B cell (primary cell): ENCODE data around the gene GBX1. TPM values are rescaled to one million over a fixed set of nuclear protein-coding genes. Genes with fewer than 3 reads are reported as not detected.

Source experiments
- ATAC-seq: fragments of 200-7000 bp; cut with Tn5 transposase; one replicate; pipeline ENCODE4 v1.10.0; 2021; ENCODE audit warnings: low read depth, mild to moderate bottlenecking, moderate number of reproducible peaks, moderate library complexity
- CTCF ChIA-PET: fragments of 350-600 bp; sonication (Branson Sonifier 250); formaldehyde crosslinking; loops from one replicate; lab custom pipeline; 2021; ENCODE audit warnings: antibody characterized with exemption, inconsistent platforms; lab: Charles Lee
- POLR2A ChIA-PET: fragments of 350-600 bp; sonication (Branson Sonifier 250); formaldehyde crosslinking; loops from one replicate; lab custom pipeline; 2021; ENCODE audit warnings: antibody characterized with exemption; lab: Charles Lee
- DNase-seq: peaks from one replicate; pipeline ENCODE4 v3.0.0; 2013
- H2AFZ ChIP-seq: 2 replicates; pipeline ENCODE4 v1.6.1; 2012; ENCODE audit warnings: mild to moderate bottlenecking, low read depth, low read length; ENCODE audit not compliant: insufficient read depth, poor library complexity, severe bottlenecking
- H3K27ac ChIP-seq, 2 donors: 1 replicate in 1 of 2; 2 replicates in 1 of 2; pipeline ENCODE4 v1.5.1; 2012 to 2013; ENCODE audit warnings: low read length in 2 of 2, mild to moderate bottlenecking in 2 of 2, moderate library complexity in 1 of 2
- H3K27me3 ChIP-seq, 4 experiments: fragments of 200-600 bp in 1 of 4; sonication (generic) in 1 of 4; replicated peaks in 1 of 4; 1 replicate in 2 of 4; 2 replicates in 2 of 4; pipeline versions ENCODE4 v1.6.1 to v1.7.0; 2013 to 2016; ENCODE audit warnings: low read length in 3 of 4, mild to moderate bottlenecking in 2 of 4, mixed read lengths in 1 of 4, moderate library complexity in 1 of 4; ENCODE audit not compliant: insufficient read depth in 4 of 4, control insufficient read depth in 3 of 4; ENCODE audit errors: control extremely low read depth in 1 of 4
- H3K36me3 ChIP-seq, 2 experiments: replicated peaks in 1 of 2; 1 replicate in 1 of 2; 2 replicates in 1 of 2; pipeline versions ENCODE4 v1.6.1 to v1.7.1; 2013; ENCODE audit warnings: low read length in 1 of 2; ENCODE audit not compliant: insufficient read depth in 2 of 2, control insufficient read depth in 1 of 2; ENCODE audit errors: control extremely low read depth in 1 of 2, extremely low read depth in 1 of 2
- H3K4me1 ChIP-seq, 2 donors: fragments of 200-600 bp in 1 of 2; sonication (generic) in 1 of 2; 1 replicate in 1 of 2; 2 replicates in 1 of 2; pipeline versions ENCODE4 v1.5.1 to v1.6.1; 2013 to 2017; ENCODE audit warnings: low read length in 2 of 2; ENCODE audit not compliant: control insufficient read depth in 2 of 2, insufficient read depth in 2 of 2
- H3K4me2 ChIP-seq: replicated peaks from 2 replicates; pipeline ENCODE3; 2012; ENCODE audit warnings: mild to moderate bottlenecking, low read depth, low read length; ENCODE audit not compliant: poor library complexity, severe bottlenecking
- H3K4me3 ChIP-seq, 5 experiments: fragments of 200-600 bp in 1 of 5; sonication (generic) in 1 of 5; 1 replicate in 3 of 5; 2 replicates in 2 of 5; pipeline versions ENCODE4 v1.5.1 to v1.7.0; 2011 to 2016; ENCODE audit warnings: low read length in 4 of 5, mild to moderate bottlenecking in 4 of 5, low read depth in 2 of 5, control low read depth in 1 of 5, moderate library complexity in 1 of 5; ENCODE audit not compliant: insufficient read depth in 1 of 5; ENCODE audit errors: control extremely low read depth in 1 of 5, extremely low read depth in 1 of 5
- H3K79me2 ChIP-seq: fragments of 200-600 bp; sonication (generic); one replicate; pipeline ENCODE4 v1.6.0; 2016; ENCODE audit warnings: low read length; ENCODE audit not compliant: control insufficient read depth, insufficient read depth
- H3K9ac ChIP-seq: fragments of 200-600 bp; sonication (generic); 2 replicates; pipeline ENCODE4 v1.6.1; 2017; ENCODE audit warnings: mild to moderate bottlenecking, low read length, moderate library complexity
- H3K9me3 ChIP-seq, 3 donors: one replicate each; pipeline versions ENCODE4 v1.6.1 to v1.7.1; 2013; ENCODE audit warnings: low read length in 2 of 3; ENCODE audit not compliant: control insufficient read depth in 2 of 3, insufficient read depth in 1 of 3; ENCODE audit errors: control extremely low read depth in 1 of 3
- H4K20me1 ChIP-seq: 2 replicates; pipeline ENCODE4 v1.6.0; 2012; ENCODE audit warnings: mild to moderate bottlenecking, low read length; ENCODE audit not compliant: insufficient read depth, control insufficient read depth, poor library complexity, severe bottlenecking
- H3K27ac Mint-ChIP-seq: one replicate; pipeline ENCODE4 v1.8.0; 2021; ENCODE audit warnings: mixed read lengths
- H3K27me3 Mint-ChIP-seq: one replicate; pipeline ENCODE4 v1.8.0; 2021; ENCODE audit warnings: mixed read lengths
- H3K4me1 Mint-ChIP-seq: one replicate; pipeline ENCODE4 v1.8.0; 2021; ENCODE audit warnings: mixed read lengths
- H3K4me3 Mint-ChIP-seq: one replicate; pipeline ENCODE4 v1.8.0; 2021; ENCODE audit warnings: mixed read lengths
- H3K9me3 Mint-ChIP-seq: one replicate; pipeline ENCODE4 v1.8.0; 2022; ENCODE audit warnings: mixed read lengths; ENCODE audit not compliant: insufficient read depth
- EZH2 ChIP-seq: IDR thresholded peaks from 2 replicates; pipeline ENCODE4 v1.6.1; 2012; ENCODE audit warnings: borderline replicate concordance, low read depth, mild to moderate bottlenecking, moderate library complexity, low read length; ENCODE audit not compliant: insufficient read depth, poor library complexity, severe bottlenecking
- WGBS: methylation state at CpG from one replicate; pipeline ENCODE4 v1.1.5; 2013; ENCODE audit warnings: missing lambda C conversion rate; ENCODE audit not compliant: insufficient coverage; 5-methylcytosine and 5-hydroxymethylcytosine counted together
- intact Hi-C: fragments of 100-400 bp; cut with micrococcal nuclease; formaldehyde crosslinking; loops from one replicate; pipeline ENCODE4 v1.10.0; 2022
- polyA plus RNA-seq: library from polyadenylated mRNA; depleted of rRNA; stranded (reverse); fragments of >200 nt; gene quantifications from 2 replicates; pipeline ENCODE4 v1.2.3, GENCODE V29; 2012
- total RNA-seq, 2 donors: library from RNA; stranded (reverse); fragments of 120-200 nt in 1 of 2; gene quantifications; 1 replicate in 1 of 2; 2 replicates in 1 of 2; pipeline versions ENCODE4 v1.2.3 to v1.2.4, GENCODE V29; 2013 to 2022
- TF ChIP-seq, protein P1 (sequence below): fragments of 200-600 bp; IDR thresholded peaks from one replicate; pipeline ENCODE4 v1.8.0; 2022; ENCODE audit warnings: antibody characterized with exemption, mild to moderate bottlenecking

GBX1 gene
- total and polyA plus RNA-seq, 2 donors (not counting 1 experiment from before 2014, with no cell fraction given): not detected

DNA sequence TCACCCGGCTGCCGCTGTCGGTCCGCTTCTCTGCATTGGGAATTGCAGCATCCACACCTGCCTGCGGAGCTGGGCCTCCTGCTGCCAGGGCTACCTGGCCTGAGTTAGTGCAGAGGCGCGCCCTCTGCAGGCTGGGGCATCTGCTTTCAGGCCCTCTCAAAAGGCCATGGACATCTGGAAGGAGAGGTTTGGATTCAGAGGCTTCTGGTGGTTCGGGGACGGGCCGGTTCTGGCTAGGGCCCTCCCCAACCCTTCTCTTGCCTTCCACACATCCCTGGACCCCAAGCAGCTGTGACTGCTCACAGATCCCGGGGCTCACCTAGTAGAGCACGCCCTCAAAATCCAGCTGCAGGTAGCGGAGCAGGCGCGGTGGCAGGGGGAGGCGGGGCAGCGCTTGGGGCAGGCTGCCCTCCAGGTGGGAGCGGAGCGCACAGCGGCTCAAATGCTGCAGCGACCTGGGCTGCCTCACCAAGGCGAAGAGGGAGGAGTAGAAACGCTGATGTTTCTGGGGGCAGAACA lies 8.4 kb upstream of the GBX1 start:
- no peak overlapping the region for H3K4me3 ChIP-seq
- ChIA-PET POLR2A (no interaction called here), CTCF (interaction anchor here (1.6 kb wide), 1 partner anchor 11 kb away, joined by 5 read pairs; no protein-coding TSS in a partner anchor)
- Mint-ChIP-seq H3K27ac (no peak overlapping the region), H3K27me3 (peaks cover 51% of the 10 kb centered on the region), H3K4me3 (no peak overlapping the region), H3K9me3 (no peaks in the 10 kb centered on the region), H3K4me1 (peaks cover 6% of the 10 kb centered on the region)
- no peaks in the 10 kb centered on the region for H3K4me1 ChIP-seq
- no peak for TF ChIP-seq EZH2
- TF ChIP-seq, protein P1, sequence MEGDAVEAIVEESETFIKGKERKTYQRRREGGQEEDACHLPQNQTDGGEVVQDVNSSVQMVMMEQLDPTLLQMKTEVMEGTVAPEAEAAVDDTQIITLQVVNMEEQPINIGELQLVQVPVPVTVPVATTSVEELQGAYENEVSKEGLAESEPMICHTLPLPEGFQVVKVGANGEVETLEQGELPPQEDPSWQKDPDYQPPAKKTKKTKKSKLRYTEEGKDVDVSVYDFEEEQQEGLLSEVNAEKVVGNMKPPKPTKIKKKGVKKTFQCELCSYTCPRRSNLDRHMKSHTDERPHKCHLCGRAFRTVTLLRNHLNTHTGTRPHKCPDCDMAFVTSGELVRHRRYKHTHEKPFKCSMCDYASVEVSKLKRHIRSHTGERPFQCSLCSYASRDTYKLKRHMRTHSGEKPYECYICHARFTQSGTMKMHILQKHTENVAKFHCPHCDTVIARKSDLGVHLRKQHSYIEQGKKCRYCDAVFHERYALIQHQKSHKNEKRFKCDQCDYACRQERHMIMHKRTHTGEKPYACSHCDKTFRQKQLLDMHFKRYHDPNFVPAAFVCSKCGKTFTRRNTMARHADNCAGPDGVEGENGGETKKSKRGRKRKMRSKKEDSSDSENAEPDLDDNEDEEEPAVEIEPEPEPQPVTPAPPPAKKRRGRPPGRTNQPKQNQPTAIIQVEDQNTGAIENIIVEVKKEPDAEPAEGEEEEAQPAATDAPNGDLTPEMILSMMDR: no peak
- H3K27me3 ChIP-seq: peaks cover 0 to 29% (median 8%) of the 10 kb centered on the region in 4 experiments
- no peak overlapping the region for H3K27ac ChIP-seq
- 86% methylated on average over 21 of the region's 23 CpGs for WGBS
- H2AFZ ChIP-seq: no peak overlapping the region
- intact Hi-C loops: no loop called here
- H4K20me1 ChIP-seq: no peaks in the 10 kb centered on the region
- H3K36me3 ChIP-seq: no peaks in the 10 kb centered on the region
- no peaks in the 10 kb centered on the region for H3K79me2 ChIP-seq
- no peak overlapping the region for H3K4me2 ChIP-seq
- H3K9me3 ChIP-seq: peaks cover 0 to 27% (median 0%) of the 10 kb centered on the region in 3 donors
- ATAC-seq: no peak
- DNase-seq: no peak
- no peak overlapping the region for H3K9ac ChIP-seq

DNA sequence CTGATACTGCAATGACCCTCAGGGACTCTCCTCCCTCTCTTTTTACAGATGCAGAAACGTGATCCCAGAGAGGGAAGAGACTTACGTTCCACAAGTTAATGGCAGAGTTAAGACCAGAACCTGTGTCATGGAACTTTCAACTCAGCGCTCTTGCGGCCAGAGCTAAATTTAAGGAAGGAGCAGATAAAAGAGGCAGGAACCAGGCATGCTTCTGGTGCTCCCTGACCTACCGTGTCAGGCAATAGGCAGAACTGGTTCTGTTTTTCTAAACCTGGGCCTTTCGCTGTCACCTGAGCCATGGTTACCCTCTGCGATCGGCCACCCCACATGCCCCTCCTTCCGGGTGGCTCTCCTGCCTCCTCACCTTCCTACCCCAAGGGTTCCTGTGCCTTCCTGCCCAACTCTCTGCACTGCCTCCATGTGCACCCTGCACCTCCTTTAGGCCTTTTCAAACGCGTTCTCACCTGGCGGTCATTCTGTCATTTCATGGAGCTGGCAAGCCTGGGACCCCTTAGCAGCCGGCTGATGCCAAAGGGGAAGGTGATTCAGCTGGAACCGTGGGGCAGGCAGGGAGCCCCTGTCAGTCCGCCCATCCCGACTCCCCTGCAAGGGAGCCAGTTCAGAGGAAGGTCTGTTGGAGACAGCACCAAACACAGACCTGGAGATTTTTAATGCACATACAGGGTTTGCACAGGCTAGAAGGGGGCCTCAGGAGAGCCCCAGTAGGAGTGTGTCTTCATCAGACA lies 7.7 kb upstream of the GBX1 start:
- H3K27me3 Mint-ChIP-seq: peaks cover 46% of the 10 kb centered on the region

More for the DNA sequence above, 7.7 kb upstream of the GBX1 start:
- Histone ChIP-seq H4K20me1 (no peaks in the 10 kb centered on the region), H3K9me3 (peaks cover 0 to 27% (median 0%) of the 10 kb centered on the region in 3 donors), H3K4me3 (no peak overlapping the region), H3K27me3 (peaks cover 0 to 29% (median 8%) of the 10 kb centered on the region in 4 experiments), H3K4me1 (no peaks in the 10 kb centered on the region), H3K79me2 (no peaks in the 10 kb centered on the region), H3K36me3 (no peaks in the 10 kb centered on the region), H3K27ac (no peak overlapping the region), H3K4me2 (no peak overlapping the region), H2AFZ (no peak overlapping the region), H3K9ac (no peak overlapping the region)
- no peaks in the 10 kb centered on the region for H3K9me3 Mint-ChIP-seq
- CTCF ChIA-PET: interaction anchor here (0.9 to 1.6 kb wide), 3 partner anchors 8 to 126 kb away, joined by 3 to 5 read pairs (median 3); no protein-coding TSS in a partner anchor
- peaks cover 6% of the 10 kb centered on the region for H3K4me1 Mint-ChIP-seq
- no peak overlapping the region for H3K4me3 Mint-ChIP-seq
- intact Hi-C loops: no loop called here
- H3K27ac Mint-ChIP-seq: no peak overlapping the region
- POLR2A ChIA-PET: no interaction called here
- ATAC-seq: no peak
- DNase-seq: no peak
- no peak for TF ChIP-seq EZH2
- TF ChIP-seq, protein P1: no peak
- 71% methylated on average over 16 of the region's 16 CpGs for whole genome bisulfite sequencing
